Chondrocyte (in vitro differentiated cells): ENCODE results near the gene HPSE2. TPM values are rescaled to one million over a fixed set of nuclear protein-coding genes. Genes with fewer than 3 reads are reported as not detected.

ENCODE experiments used
- DNase-seq: peaks from one replicate; pipeline ENCODE4 v3.0.0; 2021; ENCODE audit warnings: mixed read lengths, low spot score
- H3K27ac Mint-ChIP-seq: one replicate; pipeline ENCODE4 v1.8.0; 2021; ENCODE audit warnings: mild to moderate bottlenecking, moderate library complexity, mixed read lengths; ENCODE audit not compliant: unreplicated experiment
- H3K27me3 Mint-ChIP-seq: 2 replicates; pipeline ENCODE4 v1.8.0; 2021; ENCODE audit warnings: low read depth, mixed read lengths
- H3K36me3 Mint-ChIP-seq: 2 replicates; pipeline ENCODE4 v1.8.0; 2021; ENCODE audit warnings: low read depth, mixed read lengths
- H3K4me1 Mint-ChIP-seq: 2 replicates; pipeline ENCODE4 v1.8.0; 2021; ENCODE audit warnings: low read depth, mild to moderate bottlenecking, mixed read lengths
- H3K4me3 Mint-ChIP-seq: one replicate; pipeline ENCODE4 v1.8.0; 2021; ENCODE audit warnings: mild to moderate bottlenecking, moderate library complexity, mixed read lengths; ENCODE audit not compliant: unreplicated experiment
- H3K9me3 Mint-ChIP-seq: 2 replicates; pipeline ENCODE4 v1.8.0; 2021; ENCODE audit warnings: low read depth, mixed read lengths
- microRNA-seq: library from miRNA; unstranded; fragments of <30 nt; microRNA quantifications from one replicate; pipeline ENCODE4 v1.2.0, GENCODE V29; 2020; ENCODE audit warnings: borderline number of aligned reads
- total RNA-seq: library from RNA; stranded (reverse); gene quantifications from 3 replicates; pipeline ENCODE4 v1.2.1, GENCODE V29; 2021
- TF ChIP-seq, protein P1 (sequence below): fragments of 200-600 bp; sonication (generic); IDR thresholded peaks from 2 replicates; pipeline ENCODE4 v1.5.0; 2021; ENCODE audit warnings: antibody characterized with exemption, mild to moderate bottlenecking, moderate library complexity

HPSE2 gene
- total RNA-seq, 1 donor from 2014 or later = not detected

DNA sequence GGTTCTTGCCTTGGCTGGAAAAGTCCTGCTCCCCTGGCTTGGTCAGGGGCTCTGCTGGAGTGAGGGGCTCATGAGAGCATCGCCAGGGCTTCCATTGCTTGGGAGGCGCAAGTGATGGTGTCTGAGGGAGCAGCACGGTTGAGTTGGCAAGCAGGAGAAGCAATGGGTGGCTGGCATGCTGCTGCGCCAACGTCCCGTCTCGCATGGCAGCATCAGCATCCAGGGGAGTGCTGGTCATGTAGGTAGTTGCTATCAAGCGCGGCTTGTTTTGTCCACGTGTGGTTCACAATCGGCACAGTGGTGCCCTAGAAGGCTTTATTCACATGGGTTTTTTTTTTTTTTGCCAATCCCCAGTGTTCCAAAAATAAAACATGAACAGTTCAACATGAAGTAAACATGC lies 824.5 kb downstream of the HPSE2 start:
- Mint-ChIP-seq H3K4me3 (no peak overlapping the region), H3K9me3 (no peaks in the 10 kb centered on the region), H3K27me3 (no peaks in the 10 kb centered on the region), H3K4me1 (peaks cover 24% of the 10 kb centered on the region), H3K27ac (no peak overlapping the region), H3K36me3 (no peaks in the 10 kb centered on the region)
- TF ChIP-seq, protein P1, sequence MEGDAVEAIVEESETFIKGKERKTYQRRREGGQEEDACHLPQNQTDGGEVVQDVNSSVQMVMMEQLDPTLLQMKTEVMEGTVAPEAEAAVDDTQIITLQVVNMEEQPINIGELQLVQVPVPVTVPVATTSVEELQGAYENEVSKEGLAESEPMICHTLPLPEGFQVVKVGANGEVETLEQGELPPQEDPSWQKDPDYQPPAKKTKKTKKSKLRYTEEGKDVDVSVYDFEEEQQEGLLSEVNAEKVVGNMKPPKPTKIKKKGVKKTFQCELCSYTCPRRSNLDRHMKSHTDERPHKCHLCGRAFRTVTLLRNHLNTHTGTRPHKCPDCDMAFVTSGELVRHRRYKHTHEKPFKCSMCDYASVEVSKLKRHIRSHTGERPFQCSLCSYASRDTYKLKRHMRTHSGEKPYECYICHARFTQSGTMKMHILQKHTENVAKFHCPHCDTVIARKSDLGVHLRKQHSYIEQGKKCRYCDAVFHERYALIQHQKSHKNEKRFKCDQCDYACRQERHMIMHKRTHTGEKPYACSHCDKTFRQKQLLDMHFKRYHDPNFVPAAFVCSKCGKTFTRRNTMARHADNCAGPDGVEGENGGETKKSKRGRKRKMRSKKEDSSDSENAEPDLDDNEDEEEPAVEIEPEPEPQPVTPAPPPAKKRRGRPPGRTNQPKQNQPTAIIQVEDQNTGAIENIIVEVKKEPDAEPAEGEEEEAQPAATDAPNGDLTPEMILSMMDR = no peak
- DNase-seq = no peak

DNA sequence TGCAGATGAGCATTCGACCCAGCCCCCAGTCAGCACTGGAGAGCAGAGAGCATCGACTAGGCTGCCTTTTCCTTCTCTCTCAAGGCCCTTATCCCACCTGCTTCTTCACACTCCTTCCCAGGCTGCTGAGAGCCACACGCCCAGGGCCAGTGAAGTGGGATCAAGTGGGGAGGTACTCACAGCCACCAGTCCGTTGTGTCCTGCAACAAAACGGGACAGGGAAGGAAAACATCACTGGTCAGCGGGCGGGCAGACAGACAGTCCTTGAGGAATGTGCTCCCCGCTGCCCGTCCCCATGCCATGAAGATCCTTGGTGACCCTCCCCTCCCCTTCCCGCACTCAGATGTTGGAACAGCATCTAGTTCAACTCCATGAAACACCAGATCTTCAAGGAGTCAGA lies 824.9 kb downstream of the HPSE2 start:
- Mint-ChIP-seq H3K4me1 (peaks cover 20% of the 10 kb centered on the region), H3K27me3 (no peaks in the 10 kb centered on the region), H3K4me3 (no peak overlapping the region), H3K9me3 (no peaks in the 10 kb centered on the region), H3K36me3 (no peaks in the 10 kb centered on the region), H3K27ac (no peak overlapping the region)
- TF ChIP-seq, protein P1 = no peak
- no peak for DNase-seq

DNA sequence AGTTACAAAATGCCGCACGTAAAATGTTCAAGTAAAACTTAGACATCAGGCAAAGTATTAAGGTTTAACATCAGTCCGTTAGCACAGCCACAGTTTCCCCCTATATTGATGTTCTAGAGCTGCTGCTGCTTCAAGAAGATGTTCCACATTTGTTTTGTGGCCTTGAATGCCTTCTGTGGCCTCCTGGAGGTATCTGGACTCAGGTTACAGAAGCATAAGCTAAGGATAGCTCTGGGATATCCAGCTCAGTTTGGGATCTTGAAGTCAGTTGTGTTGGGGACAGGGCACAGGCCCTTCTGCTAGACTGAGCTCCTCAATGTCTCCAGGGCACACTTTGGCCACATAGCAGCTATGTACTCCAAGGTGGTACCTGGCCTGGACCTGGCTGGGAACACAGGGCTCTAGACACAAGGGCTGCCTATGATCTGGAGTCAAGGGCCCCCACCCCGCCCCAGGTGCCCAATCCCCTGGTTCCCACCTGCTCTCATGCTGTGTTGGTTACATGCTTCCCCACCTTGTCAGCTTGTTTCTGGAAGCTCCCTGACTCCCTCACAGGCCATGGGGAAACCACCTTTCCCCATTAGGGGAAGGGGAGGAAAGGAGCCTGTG lies 825.4 kb downstream of the HPSE2 start:
- TF ChIP-seq, protein P1 = no peak
- Mint-ChIP-seq H3K9me3 (no peaks in the 10 kb centered on the region), H3K27ac (no peak overlapping the region), H3K36me3 (no peaks in the 10 kb centered on the region), H3K27me3 (no peaks in the 10 kb centered on the region), H3K4me1 (peaks cover 15% of the 10 kb centered on the region), H3K4me3 (no peak overlapping the region)
- no peak for DNase-seq

DNA sequence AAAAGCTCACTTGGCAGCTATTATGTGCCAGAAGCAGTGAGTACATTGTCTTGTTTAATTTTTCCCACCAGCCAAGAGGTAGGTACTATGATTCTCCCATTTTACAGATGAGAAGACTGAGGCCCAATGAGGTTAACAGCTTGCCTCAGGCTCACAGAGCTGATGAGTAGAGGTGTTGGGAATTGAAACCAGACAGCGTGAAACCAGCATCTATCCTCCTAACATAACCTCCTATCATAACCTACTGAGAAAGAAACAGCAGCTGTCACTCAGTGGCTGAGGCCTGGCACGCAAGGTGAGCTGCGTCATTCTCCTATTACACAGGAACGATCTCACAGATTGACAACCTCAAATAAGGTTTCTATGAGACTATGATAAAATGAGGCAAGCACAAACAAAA lies 826.9 kb downstream of the HPSE2 start:
- Mint-ChIP-seq H3K36me3 (no peaks in the 10 kb centered on the region), H3K4me1 (peaks cover 13% of the 10 kb centered on the region), H3K9me3 (no peaks in the 10 kb centered on the region), H3K27me3 (no peaks in the 10 kb centered on the region), H3K27ac (no peak overlapping the region), H3K4me3 (no peak overlapping the region)
- TF ChIP-seq, protein P1 = no peak
- DNase-seq = no peak

DNA sequence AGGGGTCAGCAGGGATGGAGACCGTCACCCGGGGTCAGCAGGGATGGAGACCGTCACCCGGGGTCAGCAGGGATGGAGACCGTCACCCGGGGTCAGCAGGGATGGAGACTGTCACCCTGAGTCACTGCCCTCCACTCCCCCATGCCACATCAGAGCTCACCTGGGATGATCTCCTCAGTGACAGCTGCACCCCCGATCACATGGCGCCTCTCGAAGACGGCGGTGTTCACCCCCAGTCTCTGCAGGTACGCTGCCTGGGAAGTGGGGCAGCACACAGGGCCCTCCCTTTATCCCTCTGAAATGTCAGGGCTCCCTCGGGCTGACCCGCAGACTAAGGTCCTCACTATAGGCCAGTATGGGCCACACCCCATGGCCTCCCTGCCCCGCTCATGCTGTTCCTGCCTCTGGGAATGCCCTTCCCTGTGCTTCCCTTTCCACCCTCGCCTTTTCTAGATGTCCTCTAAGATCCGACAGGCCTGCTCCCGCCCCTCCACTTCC lies 827.9 kb downstream of the HPSE2 start:
- H3K4me3 Mint-ChIP-seq = no peak overlapping the region
- peaks cover 16% of the 10 kb centered on the region for H3K4me1 Mint-ChIP-seq
- peaks cover 5% of the 10 kb centered on the region for H3K36me3 Mint-ChIP-seq

More for the DNA sequence above, 827.9 kb downstream of the HPSE2 start:
- H3K27me3 Mint-ChIP-seq = no peaks in the 10 kb centered on the region
- H3K27ac Mint-ChIP-seq = no peak overlapping the region
- TF ChIP-seq, protein P1 = no peak
- DNase-seq = no peak
- H3K9me3 Mint-ChIP-seq = no peaks in the 10 kb centered on the region

Small RNAs within 50 kb of the gene (microRNA-seq; reads per million reads assigned to microRNA genes)
- gene MIR4685 (not detected), gene MIR6507 (not detected)

Other genes with a start within 250 kb of the HPSE2 start
- gene CNNM1, start 93.5 kb upstream of the HPSE2 start, total RNA-seq = 0.20 to 0.36 TPM (median 0.21 TPM) in 3 replicates
- 18.3 to 38.9 TPM (median 34.2 TPM) in 3 replicates for gene GOT1, start 194.8 kb upstream of the HPSE2 start, total RNA-seq